Vagina (tissue), 2 donors: Measurements from ENCODE around the gene F2RL3.

Experiments used
- CTCF ChIP-seq, 3 experiments: fragments of 450-650 bp in 2 of 3; fragments of 200-600 bp in 1 of 3; sonication (generic) in 1 of 3; IDR thresholded peaks; one replicate each; pipeline ENCODE4 v1.5.1; 2017 to 2019; ENCODE audit warnings: antibody characterized with exemption in 3 of 3, mild to moderate bottlenecking in 2 of 3, moderate library complexity in 2 of 3
- POLR2A ChIP-seq, 2 donors: fragments of 450-650 bp; IDR thresholded peaks; one replicate each; pipeline ENCODE4 v1.6.1; 2017; ENCODE audit warnings: antibody characterized with exemption in 2 of 2, mild to moderate bottlenecking in 2 of 2, moderate library complexity in 2 of 2
- POLR2AphosphoS5 ChIP-seq, 2 donors: sonication (generic); formaldehyde crosslinking; IDR thresholded peaks; one replicate each; pipeline ENCODE4 v1.9.0; 2017; ENCODE audit warnings: antibody characterized with exemption in 2 of 2, mild to moderate bottlenecking in 2 of 2, low read depth in 1 of 2; ENCODE audit not compliant: insufficient read depth in 1 of 2

- no peak for TF ChIP-seq CTCF (IDR thresholded peaks at IDR 0.05)
- no peak for TF ChIP-seq POLR2A (IDR thresholded peaks at IDR 0.05)
- no peak for TF ChIP-seq POLR2AphosphoS5 (IDR thresholded peaks at IDR 0.05; ENCODE audit: insufficient read depth in 1 of 2, low read depth in 1 of 2)
Measured at GRCh38 chr19:16872728-16873127, 16.1 kb upstream of the F2RL3 start.
